HepG2 (cell line): ENCODE measurements around the gene GDPGP1. TPM values are rescaled to one million over a fixed set of nuclear protein-coding genes. Genes with fewer than 3 reads are reported as not detected.

Experiments
- ARHGAP35 ChIP-seq: sonication (generic); formaldehyde crosslinking; IDR thresholded peaks from 2 replicates; pipeline ENCODE4 v1.9.0; 2022; ENCODE audit warnings: mild to moderate bottlenecking, inconsistent platforms, moderate library complexity, missing genetic modification reagents, borderline replicate concordance
- GLMP ChIP-seq: sonication (generic); formaldehyde crosslinking; IDR thresholded peaks from 2 replicates; pipeline ENCODE4 v1.9.0; 2021; ENCODE audit warnings: missing genetic modification reagents, mild to moderate bottlenecking, borderline replicate concordance
- KLF16 ChIP-seq, 2 experiments: sonication (generic) in 1 of 2; formaldehyde crosslinking in 1 of 2; IDR thresholded peaks; 2 replicates each; pipeline versions ENCODE4 v1.6.1 to v1.8.0; 2016 to 2023; ENCODE audit warnings: missing genetic modification reagents in 2 of 2, missing compliant biosample characterization in 1 of 2
- KLF9 ChIP-seq: IDR thresholded peaks from 2 replicates; pipeline ENCODE4 v1.6.1; 2016; ENCODE audit warnings: low read depth
- MEF2D ChIP-seq: sonication (generic); formaldehyde crosslinking; IDR thresholded peaks from 2 replicates; pipeline ENCODE4 v1.5.1; 2020; ENCODE audit warnings: mild to moderate bottlenecking, missing genetic modification reagents
- MEIS1 ChIP-seq: sonication (generic); formaldehyde crosslinking; IDR thresholded peaks from 2 replicates; pipeline ENCODE4 v1.9.0; 2021; ENCODE audit warnings: mild to moderate bottlenecking, missing genetic modification reagents, moderate library complexity, borderline replicate concordance
- MEIS2 ChIP-seq: sonication (generic); formaldehyde crosslinking; IDR thresholded peaks from 2 replicates; pipeline ENCODE4 v1.9.0; 2021; ENCODE audit warnings: mild to moderate bottlenecking, missing genetic modification reagents
- NFKB2 ChIP-seq: sonication (generic); formaldehyde crosslinking; IDR thresholded peaks from 2 replicates; pipeline ENCODE4 v1.4.0; 2020; ENCODE audit warnings: missing genetic modification reagents, borderline replicate concordance
- NFYB ChIP-seq: sonication (generic); formaldehyde crosslinking; IDR thresholded peaks from 2 replicates; pipeline ENCODE4 v1.4.0; 2020; ENCODE audit warnings: missing genetic modification reagents
- NONO ChIP-seq, 2 experiments: fragments of 450-650 bp in 1 of 2; sonication (generic) in 1 of 2; formaldehyde crosslinking in 1 of 2; IDR thresholded peaks in 1 of 2; conservative IDR thresholded peaks in 1 of 2; 2 replicates each; pipeline versions ENCODE4 v1.6.1 to v1.8.0; 2017 to 2022; ENCODE audit warnings: mild to moderate bottlenecking in 1 of 2, missing genetic modification reagents in 1 of 2, moderate library complexity in 1 of 2
- PHF8 ChIP-seq: sonication (generic); formaldehyde crosslinking; IDR thresholded peaks from 2 replicates; pipeline ENCODE4 v1.5.0; 2020; ENCODE audit warnings: missing genetic modification reagents
- RXRB ChIP-seq: IDR thresholded peaks from 2 replicates; pipeline ENCODE4 v1.6.1; 2016; ENCODE audit warnings: borderline replicate concordance, missing genetic modification reagents, missing compliant biosample characterization
- SALL2 ChIP-seq: sonication (generic); formaldehyde crosslinking; IDR thresholded peaks from 2 replicates; pipeline ENCODE4 v1.8.1; 2023; ENCODE audit warnings: mild to moderate bottlenecking, missing genetic modification reagents, inconsistent platforms
- SP1 ChIP-seq, 2 experiments: fragments of 450-650 bp in 1 of 2; sonication (generic) in 1 of 2; formaldehyde crosslinking in 1 of 2; IDR thresholded peaks; 2 replicates each; pipeline versions ENCODE4 v1.4.0 to v1.6.1; 2016 to 2020; ENCODE audit warnings: missing genetic modification reagents in 1 of 2
- SP4 ChIP-seq: sonication (generic); formaldehyde crosslinking; IDR thresholded peaks from 2 replicates; pipeline ENCODE4 v1.8.1; 2023; ENCODE audit warnings: mild to moderate bottlenecking, missing genetic modification reagents
- SPEN ChIP-seq: sonication (generic); formaldehyde crosslinking; IDR thresholded peaks from 2 replicates; pipeline ENCODE4 v1.5.1; 2020; ENCODE audit warnings: low read depth, mild to moderate bottlenecking, missing genetic modification reagents
- TFAP4 ChIP-seq: sonication (generic); IDR thresholded peaks from 2 replicates; pipeline ENCODE4 v1.6.1; 2016; ENCODE audit warnings: low read depth, borderline replicate concordance
- TOPORS ChIP-seq: sonication (generic); formaldehyde crosslinking; IDR thresholded peaks from 2 replicates; pipeline ENCODE4 v1.8.0; 2023; ENCODE audit warnings: mild to moderate bottlenecking, missing genetic modification reagents
- ZNF143 ChIP-seq: sonication (generic); formaldehyde crosslinking; IDR thresholded peaks from 2 replicates; pipeline ENCODE4 v1.4.0; 2020; ENCODE audit warnings: missing genetic modification reagents
- ZNF224 ChIP-seq: sonication (generic); formaldehyde crosslinking; IDR thresholded peaks from 2 replicates; pipeline ENCODE4 v1.5.0; 2020; ENCODE audit warnings: mild to moderate bottlenecking, missing genetic modification reagents
- ZNF891 ChIP-seq: sonication (generic); formaldehyde crosslinking; IDR thresholded peaks from 2 replicates; pipeline ENCODE4 v1.5.0; 2020; ENCODE audit warnings: mild to moderate bottlenecking, missing genetic modification reagents
- polyA plus RNA-seq, 8 experiments: library from polyadenylated mRNA; depleted of rRNA in 3 of 8; stranded (reverse) in 7 of 8; unstranded in 1 of 8; fragments of >200 nt; fragmentation: Illumina TruSeq in 4 of 8; extraction: Trizol in 4 of 8; gene quantifications; 2 replicates each; pipeline versions ENCODE4 v1.2.1 to v1.2.3, GENCODE V29; 2011 to 2016; ENCODE audit warnings: low read depth in 4 of 8, missing spikeins in 1 of 8, mixed read lengths in 1 of 8; ENCODE audit not compliant: insufficient read depth in 1 of 8
- total RNA-seq, 5 experiments: library from RNA; depleted of rRNA; stranded (reverse); fragments of >200 nt; fragmentation: Illumina TruSeq; extraction: Trizol; gene quantifications; 2 replicates each; pipeline ENCODE4 v1.2.3, GENCODE V29; 2016; ENCODE audit warnings: low read depth in 1 of 5
- TF ChIP-seq, protein P1 (sequence below): IDR thresholded peaks from 2 replicates; pipeline ENCODE4 v1.6.1; 2016; ENCODE audit warnings: low read depth, borderline replicate concordance
- TF ChIP-seq, protein P2 (sequence below): sonication (generic); formaldehyde crosslinking; IDR thresholded peaks from 2 replicates; pipeline ENCODE4 v1.4.0; 2020; ENCODE audit warnings: missing genetic modification reagents
- TF ChIP-seq, protein P3 (sequence below): sonication (generic); formaldehyde crosslinking; IDR thresholded peaks from 2 replicates; pipeline ENCODE4 v1.4.0; 2020; ENCODE audit warnings: missing genetic modification reagents

GDPGP1 gene
- total and polyA plus RNA-seq, 2 of the 13 experiments (the other 11 are each of a cell fraction or from before 2014, with no cell fraction given) = 1.5 to 4.3 TPM

DNA sequence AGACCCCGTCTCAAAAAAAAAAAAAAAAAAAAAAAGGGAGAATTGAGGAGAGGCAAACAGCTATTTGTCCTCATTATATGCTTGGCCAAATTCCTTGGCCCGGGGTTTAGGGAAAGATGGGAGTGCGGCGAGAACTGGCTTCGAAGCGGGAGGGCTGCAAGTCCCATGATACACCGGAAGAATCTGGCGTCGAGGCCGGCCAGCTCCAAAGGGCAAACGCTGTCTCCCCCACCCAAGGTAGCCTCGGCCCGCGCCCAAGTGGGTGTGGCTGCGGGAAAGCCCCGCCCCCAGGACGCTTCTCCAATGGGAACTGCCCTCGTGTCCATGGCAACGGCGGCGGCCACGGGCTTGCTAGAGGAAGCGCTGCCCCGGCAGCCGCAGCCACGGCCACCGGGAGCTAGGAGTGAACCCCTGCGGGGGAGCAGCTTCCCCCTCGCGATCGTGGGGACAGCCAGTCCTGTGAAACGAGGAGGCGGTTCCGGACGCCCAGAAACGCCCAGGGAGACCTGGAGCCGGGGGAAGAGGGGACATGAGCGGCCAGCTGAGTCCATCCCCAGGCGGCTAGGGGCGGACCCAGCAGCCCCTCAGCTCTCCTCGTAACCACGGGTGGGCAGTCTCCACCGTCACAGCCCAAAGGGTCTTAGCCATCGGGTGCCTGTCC, 15.3 kb downstream of the GDPGP1 start, which contains the start of gene TTLL13 (continued):
- TF ChIP-seq SP1 (IDR thresholded peaks at IDR 0.05) (no peak), SP1 (CRISPR knock-in tag; IDR thresholded peaks at IDR 0.05) (peak; percentile 80), MEIS1 (CRISPR knock-in tag) (peak; percentile 69; the same call in 1 of the 2 replicates), GLMP (CRISPR knock-in tag) (no peak), ZNF143 (peak; percentile 77), SP4 (peak; percentile 68), ZNF891 (CRISPR knock-in tag) (peak; percentile 75; the same call in 1 of the 2 replicates), NFYB (CRISPR knock-in tag) (peak; percentile 62), KLF9 (CRISPR knock-in tag) (0 out of 2 replicates have a peak, but pooled peaks have one; percentile 57), ARHGAP35 (CRISPR knock-in tag) (peak; percentile 55; the same call in 1 of the 2 replicates), SPEN (CRISPR knock-in tag) (peak; percentile 65; the same call in 1 of the 2 replicates), TOPORS (CRISPR knock-in tag) (0 out of 2 replicates have a peak, but pooled peaks have one; percentile 49), NONO (IDR thresholded peaks at IDR 0.05) (no peak), NONO (CRISPR knock-in tag; conservative IDR thresholded peaks at IDR 0.05) (no peak), TFAP4 (peak; percentile 33; the same call in 1 of the 2 replicates), NFKB2 (CRISPR knock-in tag) (peak; percentile 30; the same call in 1 of the 2 replicates), MEIS2 (CRISPR knock-in tag) (peak; percentile 57; the same call in 1 of the 2 replicates), SALL2 (CRISPR knock-in tag) (no peak), ZNF224 (peak; percentile 70; the same call in 1 of the 2 replicates), PHF8 (CRISPR knock-in tag) (peak; percentile 57), MEF2D (CRISPR knock-in tag) (peak; percentile 23; the same call in 1 of the 2 replicates), RXRB (CRISPR knock-in tag) (0 out of 2 replicates have a peak, but pooled peaks have one; percentile 29), KLF16 (CRISPR knock-in tag; IDR thresholded peaks at IDR 0.05) (peak in 1 of 2 experiments; percentile 46; a peak in 1 of 4 replicates)
- TF ChIP-seq, protein P1, sequence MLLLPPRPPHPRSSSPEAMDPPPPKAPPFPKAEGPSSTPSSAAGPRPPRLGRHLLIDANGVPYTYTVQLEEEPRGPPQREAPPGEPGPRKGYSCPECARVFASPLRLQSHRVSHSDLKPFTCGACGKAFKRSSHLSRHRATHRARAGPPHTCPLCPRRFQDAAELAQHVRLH (CRISPR knock-in tag) = no peak; the same call in 1 of the 2 replicates
- TF ChIP-seq, protein P2, sequence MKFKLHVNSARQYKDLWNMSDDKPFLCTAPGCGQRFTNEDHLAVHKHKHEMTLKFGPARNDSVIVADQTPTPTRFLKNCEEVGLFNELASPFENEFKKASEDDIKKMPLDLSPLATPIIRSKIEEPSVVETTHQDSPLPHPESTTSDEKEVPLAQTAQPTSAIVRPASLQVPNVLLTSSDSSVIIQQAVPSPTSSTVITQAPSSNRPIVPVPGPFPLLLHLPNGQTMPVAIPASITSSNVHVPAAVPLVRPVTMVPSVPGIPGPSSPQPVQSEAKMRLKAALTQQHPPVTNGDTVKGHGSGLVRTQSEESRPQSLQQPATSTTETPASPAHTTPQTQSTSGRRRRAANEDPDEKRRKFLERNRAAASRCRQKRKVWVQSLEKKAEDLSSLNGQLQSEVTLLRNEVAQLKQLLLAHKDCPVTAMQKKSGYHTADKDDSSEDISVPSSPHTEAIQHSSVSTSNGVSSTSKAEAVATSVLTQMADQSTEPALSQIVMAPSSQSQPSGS (CRISPR knock-in tag) = 0 out of 2 replicates have a peak, but pooled peaks have one; percentile 14
- TF ChIP-seq, protein P3, sequence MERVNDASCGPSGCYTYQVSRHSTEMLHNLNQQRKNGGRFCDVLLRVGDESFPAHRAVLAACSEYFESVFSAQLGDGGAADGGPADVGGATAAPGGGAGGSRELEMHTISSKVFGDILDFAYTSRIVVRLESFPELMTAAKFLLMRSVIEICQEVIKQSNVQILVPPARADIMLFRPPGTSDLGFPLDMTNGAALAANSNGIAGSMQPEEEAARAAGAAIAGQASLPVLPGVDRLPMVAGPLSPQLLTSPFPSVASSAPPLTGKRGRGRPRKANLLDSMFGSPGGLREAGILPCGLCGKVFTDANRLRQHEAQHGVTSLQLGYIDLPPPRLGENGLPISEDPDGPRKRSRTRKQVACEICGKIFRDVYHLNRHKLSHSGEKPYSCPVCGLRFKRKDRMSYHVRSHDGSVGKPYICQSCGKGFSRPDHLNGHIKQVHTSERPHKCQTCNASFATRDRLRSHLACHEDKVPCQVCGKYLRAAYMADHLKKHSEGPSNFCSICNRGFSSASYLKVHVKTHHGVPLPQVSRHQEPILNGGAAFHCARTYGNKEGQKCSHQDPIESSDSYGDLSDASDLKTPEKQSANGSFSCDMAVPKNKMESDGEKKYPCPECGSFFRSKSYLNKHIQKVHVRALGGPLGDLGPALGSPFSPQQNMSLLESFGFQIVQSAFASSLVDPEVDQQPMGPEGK (CRISPR knock-in tag) = peak; percentile 64
